Stimulated activated CD4-positive, alpha-beta T cell treated with anti-CD3 and anti-CD28 coated beads, Interleukin-1b, Interleukin-23, amount 100 ng/mL, for 4 hours (primary cell): ENCODE results near the gene DPEP1.

ENCODE experiments used
- DNase-seq, 2 donors: peaks; one replicate each; pipeline ENCODE4 v3.0.0-alpha.2; 2020; ENCODE audit warnings: low read depth in 2 of 2

DPEP1 gene

DNA sequence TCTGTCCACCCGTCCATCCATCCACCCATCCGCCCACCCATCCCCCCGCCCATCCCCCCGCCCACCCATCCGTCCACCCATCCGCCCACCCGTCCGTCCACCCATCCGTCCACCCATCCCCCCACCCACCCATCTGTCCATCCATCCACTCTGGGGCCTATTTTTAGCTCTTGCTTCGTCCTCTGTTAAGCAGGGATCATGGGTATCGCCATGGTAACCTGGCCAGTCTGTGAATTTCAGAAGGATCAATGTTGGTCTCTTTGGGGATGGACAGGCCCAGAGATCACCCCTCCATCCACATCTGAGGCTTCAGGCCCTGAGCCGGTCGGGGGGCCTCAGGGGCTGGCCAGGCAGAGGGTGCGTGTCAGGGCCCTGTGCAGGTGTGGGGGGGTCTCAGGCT lies 15.2 kb upstream of the DPEP1 start:
- no peak for DNase-seq

DNA sequence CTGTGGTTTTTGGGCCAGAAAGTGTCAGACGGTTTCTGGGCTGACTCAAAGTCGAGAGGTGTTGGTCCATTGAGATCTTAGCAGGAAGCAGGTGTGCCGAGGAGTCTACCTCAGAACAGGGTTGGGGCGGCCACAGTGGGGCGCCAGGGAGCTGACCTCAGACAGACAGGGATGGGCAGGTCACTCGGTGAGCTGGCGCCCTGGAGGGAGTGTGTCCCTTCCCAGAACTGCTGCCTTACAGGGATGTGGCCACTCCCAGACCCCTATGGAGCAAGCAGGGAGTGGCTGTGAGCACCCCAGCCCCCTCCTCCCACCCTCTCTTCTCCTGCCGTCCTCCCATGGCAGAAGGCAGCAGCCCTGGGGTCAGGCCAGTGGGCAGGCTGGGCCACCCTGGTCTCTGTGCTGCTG lies 14.0 kb upstream of the DPEP1 start:
- no peak for DNase-seq

DNA sequence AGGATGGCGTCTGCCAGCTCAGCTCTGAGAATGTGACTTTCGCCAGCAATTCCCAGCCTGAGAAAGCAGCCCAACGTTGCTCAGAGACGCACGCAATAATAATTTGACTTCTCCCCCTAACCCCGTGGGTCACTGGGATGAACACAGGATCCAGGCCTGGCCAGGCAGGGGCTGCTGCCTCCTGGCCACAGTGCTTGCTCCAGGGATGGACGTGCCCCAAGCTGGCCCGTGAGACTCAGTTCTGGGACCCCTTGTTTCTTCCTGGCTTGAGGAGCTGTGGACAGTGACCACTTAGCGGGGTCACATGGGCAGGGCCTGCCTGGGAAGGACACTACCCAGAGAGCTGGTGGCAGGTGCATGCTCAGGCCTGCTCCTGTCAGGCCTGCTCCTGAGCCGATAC lies 13.5 kb upstream of the DPEP1 start:
- DNase-seq = no peak

DNA sequence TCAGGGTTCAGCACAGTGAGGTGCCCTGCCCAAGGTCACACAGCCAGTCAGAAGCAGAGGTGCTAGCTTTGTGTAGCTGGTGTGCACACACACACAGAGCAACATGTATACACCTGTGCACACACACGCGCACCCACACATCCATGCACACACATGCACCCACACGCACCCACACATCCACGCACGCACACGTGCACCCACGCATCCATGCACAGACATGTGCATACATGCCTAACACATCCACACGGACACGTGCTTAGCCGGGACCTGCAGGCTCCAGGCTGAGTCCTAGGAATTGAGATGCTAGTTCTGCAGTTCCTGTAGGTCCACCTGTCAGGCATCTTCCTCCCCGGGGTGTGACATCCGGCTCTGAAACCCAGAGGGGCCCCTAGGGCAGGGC lies 13.0 kb upstream of the DPEP1 start:
- DNase-seq = no peak

- no peak for DNase-seq
Observed at GRCh38 chr16:89600956-89601355, 12.5 kb upstream of the DPEP1 start.

- no peak for DNase-seq
Observed at GRCh38 chr16:89601906-89602272, 11.6 kb upstream of the DPEP1 start.

- DNase-seq = peak; percentile 54 to 60
Observed at GRCh38 chr16:89602273-89602951, 11.0 kb upstream of the DPEP1 start.

GRCh38 chr16:89602952-89603590 lies 10.4 kb upstream of the DPEP1 start:
- no peak for DNase-seq

DNA sequence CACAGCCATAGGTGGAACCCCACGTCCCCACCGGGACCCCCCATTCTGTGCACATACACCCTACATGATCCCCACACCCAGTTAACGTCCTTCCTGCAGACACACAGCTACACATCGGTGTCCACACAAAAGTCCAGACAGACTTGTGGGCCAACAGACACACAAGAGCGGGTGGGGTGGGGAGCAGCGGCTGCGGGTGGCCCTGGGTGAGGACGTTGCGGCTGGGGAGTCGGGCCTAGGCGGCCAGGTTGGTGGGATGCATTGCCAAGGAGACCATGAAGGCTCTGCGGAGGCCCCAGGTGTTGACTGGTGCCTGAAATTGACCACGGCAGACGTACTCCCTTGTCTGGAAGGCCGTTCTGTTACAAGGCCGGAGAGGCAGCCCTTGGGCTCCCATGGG lies 8.7 kb upstream of the DPEP1 start:
- no peak for DNase-seq

GRCh38 chr16:89605186-89605970 lies 8.1 kb upstream of the DPEP1 start:
- no peak for DNase-seq

GRCh38 chr16:89606006-89606405 lies 7.4 kb upstream of the DPEP1 start:
- no peak for DNase-seq

GRCh38 chr16:89607453-89607852 lies 6.0 kb upstream of the DPEP1 start:
- DNase-seq = no peak

- DNase-seq = no peak
Observed at GRCh38 chr16:89607937-89608740, 5.3 kb upstream of the DPEP1 start.

- no peak for DNase-seq
Observed at GRCh38 chr16:89610108-89610453, 3.4 kb upstream of the DPEP1 start.

DNA sequence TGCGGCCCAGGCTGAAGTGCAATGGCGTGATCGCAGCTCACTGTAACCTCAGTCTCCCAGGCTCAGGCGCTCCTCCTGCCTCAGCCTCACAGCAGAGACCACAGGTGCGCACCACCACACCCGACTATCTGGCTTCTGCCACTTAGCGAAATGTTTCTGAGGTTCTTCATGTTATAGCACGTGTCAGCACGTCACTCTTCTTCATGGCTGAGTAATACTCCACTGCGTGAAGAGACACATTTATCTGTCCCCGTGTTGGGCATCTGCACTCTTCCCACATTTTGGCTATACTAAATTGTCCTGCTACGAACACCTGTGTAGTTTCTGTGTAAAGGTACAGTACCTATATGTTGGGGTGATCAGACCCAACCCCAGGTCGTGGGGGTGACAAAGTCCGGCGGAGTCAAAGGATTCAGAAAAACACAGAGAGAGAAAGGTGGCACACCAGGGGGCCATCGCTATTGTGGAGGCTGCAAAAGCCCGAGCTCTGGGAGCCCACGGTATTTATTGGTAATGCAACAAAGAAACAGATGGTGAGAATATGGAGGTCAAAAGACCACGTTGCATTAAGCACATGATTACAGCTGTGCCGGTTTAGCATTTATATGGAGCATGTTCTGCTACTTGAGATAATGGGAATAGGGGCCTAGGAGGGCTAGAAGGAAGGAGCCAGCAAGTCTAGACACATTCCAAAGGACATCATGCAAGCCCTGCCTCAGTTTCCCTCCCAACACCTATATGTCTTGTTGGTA lies 851 bp upstream of the DPEP1 start:
- DNase-seq = no peak

DNA sequence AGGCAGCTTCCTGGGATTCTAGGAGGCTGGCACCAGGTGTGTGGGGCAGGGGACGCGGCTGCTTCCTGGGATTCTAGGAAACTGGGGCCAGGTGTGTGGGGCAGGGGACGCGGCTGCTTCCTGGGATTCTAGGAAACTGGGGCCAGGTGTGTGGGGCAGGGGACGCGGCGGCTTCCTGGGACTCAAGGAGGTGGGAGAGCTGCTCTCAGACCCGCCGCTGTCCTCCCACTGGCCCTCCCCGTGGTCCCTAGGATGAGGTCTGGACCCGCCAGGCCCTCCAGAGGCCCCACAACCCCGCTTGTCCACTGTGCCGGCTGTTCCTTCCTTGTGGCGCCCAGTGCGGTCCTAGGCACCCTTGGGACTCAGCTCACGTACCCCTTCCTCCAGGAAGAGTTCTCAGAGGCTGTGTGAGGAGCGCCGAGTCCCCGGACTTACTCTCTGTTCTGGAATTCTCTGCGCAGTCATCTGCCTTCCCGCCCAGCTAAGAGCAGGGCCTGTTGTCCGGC lies 565 bp downstream of the DPEP1 start:
- no peak for DNase-seq

- DNase-seq = no peak
Observed at GRCh38 chr16:89615176-89615575, 1.7 kb downstream of the DPEP1 start.

DNA sequence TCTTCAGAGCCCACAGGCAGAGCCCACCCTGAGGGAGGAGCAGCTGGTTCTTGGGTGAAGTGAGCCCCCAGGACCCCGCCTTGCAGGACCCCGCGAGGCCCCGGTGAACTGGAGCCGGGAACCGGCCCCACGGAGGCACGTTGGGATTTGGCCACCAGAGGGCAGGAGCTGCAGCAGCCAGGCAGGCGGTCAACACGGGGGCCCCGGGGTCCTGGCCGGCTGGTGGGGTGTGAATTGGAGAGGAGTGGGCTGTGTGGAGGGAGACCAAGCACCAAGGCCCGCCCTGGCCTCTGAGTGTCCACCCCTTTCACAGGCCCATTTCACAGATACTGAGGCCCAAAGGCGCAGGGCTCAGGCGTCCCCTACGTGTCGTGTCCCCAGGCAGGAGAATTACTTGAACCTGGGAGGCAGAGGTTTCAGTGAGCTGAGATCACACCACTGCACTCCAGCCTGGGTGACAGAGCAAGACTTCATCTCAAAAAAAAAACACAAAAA lies 2.2 kb downstream of the DPEP1 start:
- DNase-seq = peak; percentile 8 to 27

GRCh38 chr16:89616623-89617022 lies 3.2 kb downstream of the DPEP1 start:
- DNase-seq = no peak

DNA sequence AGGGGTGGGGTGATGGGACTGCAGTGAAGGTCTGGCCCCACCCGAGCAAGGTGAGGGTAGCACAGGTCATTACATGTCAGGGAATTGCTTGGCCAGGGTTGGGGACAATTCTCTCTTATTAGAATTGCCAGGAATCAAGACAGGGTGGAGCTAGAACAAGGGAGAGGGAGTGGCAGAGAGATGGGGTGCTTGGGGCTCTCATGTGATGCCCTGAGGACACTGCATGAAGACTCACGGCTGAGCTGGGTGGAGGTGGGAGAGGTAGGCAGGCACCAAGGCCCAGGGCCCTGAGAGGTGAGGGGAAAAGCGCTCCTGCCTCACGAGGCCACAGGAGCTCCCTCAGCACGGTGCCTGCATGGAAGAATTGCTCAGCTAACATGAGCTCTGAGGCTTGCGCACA lies 3.6 kb downstream of the DPEP1 start:
- DNase-seq = no peak
